OCI-LY7 (cell line): ENCODE data around the gene FMNL3. TPM values are rescaled to one million over a fixed set of nuclear protein-coding genes. Genes with fewer than 3 reads are reported as not detected.

Experiments
- BruUV-seq: library from RNA; stranded (reverse); fragments of 400-500 nt; replicated peaks from 2 replicates; lab custom pipeline; 2021; lab: Mats Ljungman, UMichigan
- CTCF ChIA-PET: fragments of 300-600 bp; sonication (Branson Sonifier 250); formaldehyde crosslinking; loops from one replicate; lab custom pipeline; 2022; ENCODE audit warnings: antibody characterized with exemption; ENCODE audit not compliant: unreplicated experiment; lab: Charles Lee
- POLR2A ChIA-PET: fragments of 300-600 bp; sonication (Branson Sonifier 250); formaldehyde crosslinking; loops from one replicate; lab custom pipeline; 2022; ENCODE audit warnings: antibody characterized with exemption; lab: Charles Lee
- DNase-seq: peaks from one replicate; pipeline ENCODE4 v3.0.0-alpha.2; 2015; ENCODE audit warnings: low spot score
- H2AFZ ChIP-seq: fragments of 200-600 bp; sonication (generic), shearing (Covaris generic); 2 replicates; pipeline ENCODE4 v1.6.1; 2014; ENCODE audit warnings: mild to moderate bottlenecking, antibody characterized with exemption, low read length, moderate library complexity
- H3K27ac ChIP-seq: fragments of 200-600 bp; sonication (generic); 2 replicates; pipeline ENCODE4 v1.5.1; 2014; ENCODE audit warnings: mixed run types, low read depth, mild to moderate bottlenecking, moderate library complexity, low read length, inconsistent platforms; ENCODE audit not compliant: poor library complexity, severe bottlenecking
- H3K36me3 ChIP-seq: fragments of 200-600 bp; sonication (generic); 2 replicates; pipeline ENCODE4 v1.6.1; 2014; ENCODE audit warnings: mild to moderate bottlenecking, antibody characterized with exemption, low read length, moderate library complexity, mixed read lengths; ENCODE audit not compliant: insufficient read depth
- H3K4me1 ChIP-seq: fragments of 200-600 bp; sonication (generic); 2 replicates; pipeline ENCODE4 v1.5.1; 2014; ENCODE audit warnings: mild to moderate bottlenecking, low read length; ENCODE audit not compliant: insufficient read depth, poor library complexity, severe bottlenecking
- H3K4me2 ChIP-seq: fragments of 200-600 bp; sonication (generic); 2 replicates; pipeline ENCODE4 v1.6.1; 2014; ENCODE audit warnings: mild to moderate bottlenecking, low read length
- H3K4me3 ChIP-seq: fragments of 200-600 bp; sonication (generic); 2 replicates; pipeline ENCODE4 v1.5.1; 2014; ENCODE audit warnings: mild to moderate bottlenecking, low read depth, low read length; ENCODE audit not compliant: poor library complexity, severe bottlenecking
- H3K79me2 ChIP-seq: fragments of 200-600 bp; sonication (generic); 2 replicates; pipeline ENCODE4 v1.6.1; 2016; ENCODE audit warnings: low read depth, mild to moderate bottlenecking, low read length, moderate library complexity, mixed read lengths; ENCODE audit not compliant: insufficient read depth
- H3K9me2 ChIP-seq: fragments of 200-600 bp; sonication (generic); 2 replicates; pipeline ENCODE4 v1.6.1; 2016; ENCODE audit warnings: mild to moderate bottlenecking, low read length, mixed read lengths; ENCODE audit not compliant: insufficient read depth
- H3K9me3 ChIP-seq: fragments of 200-600 bp; sonication (generic); 2 replicates; pipeline ENCODE4 v1.6.1; 2014; ENCODE audit warnings: mild to moderate bottlenecking, mixed run types, low read length, mixed read lengths
- H4K20me1 ChIP-seq: fragments of 200-600 bp; sonication (generic); 2 replicates; pipeline ENCODE4 v1.6.1; 2014; ENCODE audit warnings: mild to moderate bottlenecking, antibody characterized with exemption, low read length, moderate library complexity, mixed read lengths; ENCODE audit not compliant: insufficient read depth
- EZH2phosphoT487 ChIP-seq: fragments of 200-600 bp; sonication (generic); IDR thresholded peaks from 2 replicates; pipeline ENCODE4 v1.6.1; 2018; ENCODE audit warnings: low read depth, borderline replicate concordance, mild to moderate bottlenecking, mixed run types, antibody characterized with exemption, low read length, moderate library complexity, mixed read lengths
- intact Hi-C: fragments of 100-400 bp; cut with micrococcal nuclease; formaldehyde crosslinking; loops from one replicate; pipeline ENCODE4 v1.10.0; 2022; ENCODE audit not compliant: unreplicated experiment
- total RNA-seq, 2 experiments: library from RNA; depleted of rRNA in 1 of 2; stranded (reverse); fragments of >200 nt in 1 of 2; shearing (Covaris generic) in 1 of 2; gene quantifications; 2 replicates each; pipeline ENCODE4 v1.2.3, GENCODE V29; 2014 to 2022
- TF ChIP-seq, protein P1 (sequence below): fragments of 200-600 bp; sonication (generic); conservative IDR thresholded peaks from 2 replicates; pipeline ENCODE4 v1.5.1; 2014; ENCODE audit warnings: mild to moderate bottlenecking, antibody characterized with exemption, low read length, moderate library complexity, mixed read lengths

The FMNL3 gene
- total RNA-seq, 2 experiments from 2014 or later = 13.8 to 28.7 TPM

DNA sequence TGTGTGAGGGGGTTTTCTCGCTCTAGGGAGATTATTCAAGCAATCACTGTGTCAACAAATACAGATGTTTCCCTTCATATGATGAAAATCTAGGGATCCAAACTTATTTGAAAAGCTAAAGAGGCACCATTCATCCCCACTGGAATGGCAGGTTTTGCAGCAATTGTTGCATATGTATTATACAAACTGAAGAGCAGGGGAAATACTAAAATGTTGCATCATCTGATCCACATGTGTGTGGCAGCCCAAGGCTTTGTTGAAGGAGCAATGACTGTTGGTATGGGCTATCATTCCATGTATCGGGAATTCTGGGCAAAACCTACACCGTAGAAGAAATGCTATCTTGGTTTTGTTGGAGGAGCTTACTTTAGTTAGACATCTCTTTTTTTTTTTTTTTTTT, 87.9 kb downstream of the FMNL3 start:
- no TSS peak for BruUV-seq
- Histone ChIP-seq H3K27ac (no peak overlapping the region), H2AFZ (no peak overlapping the region), H3K4me2 (no peak overlapping the region), H3K36me3 (no peaks in the 10 kb centered on the region), H3K79me2 (no peaks in the 10 kb centered on the region), H3K9me2 (no peaks in the 10 kb centered on the region), H3K9me3 (no peaks in the 10 kb centered on the region), H3K4me1 (peaks cover 36% of the 10 kb centered on the region), H4K20me1 (no peaks in the 10 kb centered on the region), H3K4me3 (no peak overlapping the region)
- DNase-seq = no peak
- ChIA-PET POLR2A (interaction anchor here (0.6 to 1.7 kb wide), 6 partner anchors 14 to 817 kb away, joined by 3 to 7 read pairs (median 4); partner anchors contain the start of gene FAM186B), CTCF (interaction anchor here (0.5 kb wide), 1 partner anchor 109 kb away, joined by 4 read pairs; no protein-coding TSS in a partner anchor)
- intact Hi-C loops = no loop called here
- TF ChIP-seq EZH2phosphoT487 = no peak
- TF ChIP-seq, protein P1, sequence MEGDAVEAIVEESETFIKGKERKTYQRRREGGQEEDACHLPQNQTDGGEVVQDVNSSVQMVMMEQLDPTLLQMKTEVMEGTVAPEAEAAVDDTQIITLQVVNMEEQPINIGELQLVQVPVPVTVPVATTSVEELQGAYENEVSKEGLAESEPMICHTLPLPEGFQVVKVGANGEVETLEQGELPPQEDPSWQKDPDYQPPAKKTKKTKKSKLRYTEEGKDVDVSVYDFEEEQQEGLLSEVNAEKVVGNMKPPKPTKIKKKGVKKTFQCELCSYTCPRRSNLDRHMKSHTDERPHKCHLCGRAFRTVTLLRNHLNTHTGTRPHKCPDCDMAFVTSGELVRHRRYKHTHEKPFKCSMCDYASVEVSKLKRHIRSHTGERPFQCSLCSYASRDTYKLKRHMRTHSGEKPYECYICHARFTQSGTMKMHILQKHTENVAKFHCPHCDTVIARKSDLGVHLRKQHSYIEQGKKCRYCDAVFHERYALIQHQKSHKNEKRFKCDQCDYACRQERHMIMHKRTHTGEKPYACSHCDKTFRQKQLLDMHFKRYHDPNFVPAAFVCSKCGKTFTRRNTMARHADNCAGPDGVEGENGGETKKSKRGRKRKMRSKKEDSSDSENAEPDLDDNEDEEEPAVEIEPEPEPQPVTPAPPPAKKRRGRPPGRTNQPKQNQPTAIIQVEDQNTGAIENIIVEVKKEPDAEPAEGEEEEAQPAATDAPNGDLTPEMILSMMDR = no peak

DNA sequence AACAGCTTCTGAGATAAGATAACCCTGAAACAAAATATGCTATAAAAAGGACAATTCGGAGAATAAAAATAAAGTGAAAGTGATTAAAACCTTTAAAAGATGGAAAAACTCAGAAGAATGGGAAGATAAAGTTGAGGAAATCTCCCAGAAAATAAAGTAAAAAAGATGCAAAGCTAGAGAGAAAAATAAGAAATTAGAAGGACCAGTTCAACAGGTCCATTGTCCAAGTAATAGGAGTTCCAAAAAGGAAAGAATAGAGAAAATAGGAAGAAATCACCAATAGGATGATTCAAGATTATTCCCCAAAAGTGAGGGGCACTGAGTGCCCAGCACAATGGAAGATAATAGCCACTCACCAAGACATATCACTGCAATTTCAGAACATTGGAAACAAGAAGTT, 88.6 kb downstream of the FMNL3 start:
- no peak overlapping the region for H3K4me2 ChIP-seq
- no peak overlapping the region for H3K27ac ChIP-seq
- no peak for TF ChIP-seq EZH2phosphoT487
- TF ChIP-seq, protein P1 = no peak
- no peaks in the 10 kb centered on the region for H3K9me2 ChIP-seq
- no peak for DNase-seq
- H3K36me3 ChIP-seq = no peaks in the 10 kb centered on the region
- no peaks in the 10 kb centered on the region for H3K9me3 ChIP-seq
- no peaks in the 10 kb centered on the region for H3K79me2 ChIP-seq
- ChIA-PET CTCF (no interaction called here), POLR2A (interaction anchor here (0.7 to 1.7 kb wide), 3 partner anchors 13 to 1455 kb away, joined by 3 read pairs; partner anchors contain the start of gene FAM186B)
- H4K20me1 ChIP-seq = no peaks in the 10 kb centered on the region
- peaks cover 31% of the 10 kb centered on the region for H3K4me1 ChIP-seq
- no TSS peak for BruUV-seq
- H2AFZ ChIP-seq = no peak overlapping the region
- intact Hi-C loops = no loop called here
- H3K4me3 ChIP-seq = no peak overlapping the region

DNA sequence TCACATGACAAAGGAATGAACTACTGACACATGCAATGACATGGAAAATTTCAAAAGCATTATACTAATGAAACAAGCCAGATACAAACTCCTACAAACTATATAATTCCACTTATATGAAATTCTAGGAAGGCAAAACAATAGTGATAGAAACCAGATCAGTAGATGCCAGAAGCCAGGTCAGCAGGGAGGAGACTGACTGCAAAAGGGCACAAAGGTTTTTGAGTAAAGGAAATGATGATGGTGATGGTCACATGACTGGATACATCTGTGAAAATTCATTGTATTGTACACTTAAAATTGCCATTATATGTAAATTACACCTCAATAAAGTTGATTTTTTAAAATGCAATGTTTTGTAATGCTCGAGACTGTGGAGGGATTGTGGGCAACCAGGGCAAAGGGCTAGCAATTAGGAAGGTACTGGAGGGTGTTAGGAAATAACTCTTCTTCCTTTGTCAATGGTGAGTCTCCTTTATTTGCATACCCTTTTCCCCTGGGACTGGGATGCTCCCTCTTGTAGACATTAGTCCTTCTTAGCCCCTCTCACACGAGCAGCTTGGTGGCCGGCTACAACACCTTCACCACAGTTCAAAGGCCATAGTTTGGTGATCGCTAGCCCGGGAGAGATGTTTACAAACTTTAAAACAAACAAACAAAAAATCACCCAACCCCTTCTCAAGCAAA, 90.5 kb downstream of the FMNL3 start:
- H3K9me3 ChIP-seq = no peaks in the 10 kb centered on the region
- CTCF ChIA-PET = no interaction called here
- TF ChIP-seq, protein P1 = no peak
- no peak for TF ChIP-seq EZH2phosphoT487
- no peak overlapping the region for H3K4me2 ChIP-seq
- no peaks in the 10 kb centered on the region for H3K79me2 ChIP-seq
- no peak overlapping the region for H2AFZ ChIP-seq
- no peaks in the 10 kb centered on the region for H3K36me3 ChIP-seq
- H3K27ac ChIP-seq = no peak overlapping the region
- DNase-seq = no peak
- no peak overlapping the region for H3K4me3 ChIP-seq
- BruUV-seq = no TSS peak
- H3K4me1 ChIP-seq = peaks cover 17% of the 10 kb centered on the region
- H4K20me1 ChIP-seq = no peaks in the 10 kb centered on the region
- H3K9me2 ChIP-seq = no peaks in the 10 kb centered on the region
- intact Hi-C loops = no loop called here
- POLR2A ChIA-PET = no interaction called here
